ENCODE data around the gene RNU1-2.
"Not testable (repeated sequence)": the region's sequence is repeated elsewhere in the genome, so short reads cannot be mapped to it uniquely, and the experiment has no call there.

- not testable (repeated sequence) for TF ChIP-seq CTCF (IDR thresholded peaks at IDR 0.05; ENCODE audit: low read depth, low read length, poor library complexity, severe bottlenecking); EZH2phosphoT487 (IDR thresholded peaks at IDR 0.05; ENCODE audit: borderline replicate concordance, low read length)
These were observed 22.5 kb upstream of the RNU1-2 start for GRCh38 chr1:16873076-16873879.

All from DOHH2 (cell line).